Measurements from ENCODE around the gene RPS6KA5.

The RPS6KA5 gene

DNA sequence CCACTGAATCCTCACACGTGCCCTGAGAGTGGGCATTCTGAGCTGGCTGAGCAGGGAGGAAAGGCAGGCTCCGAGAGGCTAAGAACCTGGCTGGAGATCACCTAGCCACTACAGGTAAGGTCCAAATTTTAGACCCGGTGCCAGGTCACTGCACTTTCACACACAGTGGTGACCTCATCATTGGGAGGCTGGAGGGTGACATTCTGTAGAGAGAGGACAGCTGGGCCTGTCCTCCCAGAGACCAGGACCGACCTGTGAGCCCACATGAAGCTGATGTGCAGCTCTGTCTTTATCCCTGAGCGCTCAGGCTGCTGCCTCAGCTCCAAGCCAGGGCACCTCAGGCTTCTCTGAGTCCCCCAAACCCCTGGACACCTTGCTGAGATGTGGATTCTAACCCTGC is 248.3 kb downstream of the RPS6KA5 start:
- H3K27ac ChIP-seq = no peak overlapping the region
- TF ChIP-seq, protein P1, sequence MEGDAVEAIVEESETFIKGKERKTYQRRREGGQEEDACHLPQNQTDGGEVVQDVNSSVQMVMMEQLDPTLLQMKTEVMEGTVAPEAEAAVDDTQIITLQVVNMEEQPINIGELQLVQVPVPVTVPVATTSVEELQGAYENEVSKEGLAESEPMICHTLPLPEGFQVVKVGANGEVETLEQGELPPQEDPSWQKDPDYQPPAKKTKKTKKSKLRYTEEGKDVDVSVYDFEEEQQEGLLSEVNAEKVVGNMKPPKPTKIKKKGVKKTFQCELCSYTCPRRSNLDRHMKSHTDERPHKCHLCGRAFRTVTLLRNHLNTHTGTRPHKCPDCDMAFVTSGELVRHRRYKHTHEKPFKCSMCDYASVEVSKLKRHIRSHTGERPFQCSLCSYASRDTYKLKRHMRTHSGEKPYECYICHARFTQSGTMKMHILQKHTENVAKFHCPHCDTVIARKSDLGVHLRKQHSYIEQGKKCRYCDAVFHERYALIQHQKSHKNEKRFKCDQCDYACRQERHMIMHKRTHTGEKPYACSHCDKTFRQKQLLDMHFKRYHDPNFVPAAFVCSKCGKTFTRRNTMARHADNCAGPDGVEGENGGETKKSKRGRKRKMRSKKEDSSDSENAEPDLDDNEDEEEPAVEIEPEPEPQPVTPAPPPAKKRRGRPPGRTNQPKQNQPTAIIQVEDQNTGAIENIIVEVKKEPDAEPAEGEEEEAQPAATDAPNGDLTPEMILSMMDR (IDR thresholded peaks at IDR 0.05) = no peak
- no peak for TF ChIP-seq ZFX (IDR thresholded peaks at IDR 0.05; ENCODE audit: borderline replicate concordance)

DNA sequence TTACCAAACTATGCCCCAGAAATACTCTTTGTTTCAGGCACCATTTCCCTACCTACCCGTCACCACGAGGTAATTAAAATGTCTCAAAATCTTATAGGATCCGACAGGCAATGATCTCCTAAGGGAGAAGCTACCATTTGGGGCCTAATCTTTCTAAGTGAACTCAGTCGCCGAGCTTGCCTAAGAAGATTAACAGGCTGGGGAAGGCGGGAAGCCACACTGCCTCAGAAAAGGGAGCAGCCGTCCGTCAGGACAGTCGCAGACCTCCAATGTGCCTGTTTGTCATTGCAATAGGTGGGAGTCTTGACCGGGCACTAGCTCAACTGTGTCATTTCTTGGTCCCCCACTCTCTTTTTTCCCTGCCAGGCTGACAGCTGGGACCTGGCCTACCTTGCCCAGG is 248.8 kb downstream of the RPS6KA5 start:
- no peak overlapping the region for H3K27ac ChIP-seq
- TF ChIP-seq ZFX (IDR thresholded peaks at IDR 0.05; ENCODE audit: borderline replicate concordance) = no peak
- TF ChIP-seq, protein P1 (IDR thresholded peaks at IDR 0.05) = no peak

DNA sequence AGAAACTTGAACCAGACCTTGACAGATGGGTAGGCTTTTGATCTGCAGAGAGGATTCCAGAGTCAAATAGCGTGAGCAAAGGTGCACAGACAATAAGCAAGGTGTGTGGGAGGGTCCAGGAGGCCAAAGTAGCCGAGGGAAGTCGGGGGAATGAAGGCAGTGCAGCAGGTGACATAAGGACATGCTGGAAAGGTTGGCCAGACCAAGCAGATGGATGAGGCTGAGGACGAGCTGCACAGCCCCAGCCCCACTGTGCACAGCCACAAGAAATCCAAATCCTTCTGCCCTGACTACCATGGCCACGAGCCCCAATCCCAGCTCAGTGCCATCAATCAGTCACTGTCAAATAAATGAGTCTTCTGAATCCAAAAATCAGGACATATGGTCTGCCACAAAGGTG is 249.6 kb downstream of the RPS6KA5 start:
- TF ChIP-seq, protein P1 (IDR thresholded peaks at IDR 0.05) = no peak
- no peak for TF ChIP-seq ZFX (IDR thresholded peaks at IDR 0.05; ENCODE audit: borderline replicate concordance)
- H3K27ac ChIP-seq = no peak overlapping the region

DNA sequence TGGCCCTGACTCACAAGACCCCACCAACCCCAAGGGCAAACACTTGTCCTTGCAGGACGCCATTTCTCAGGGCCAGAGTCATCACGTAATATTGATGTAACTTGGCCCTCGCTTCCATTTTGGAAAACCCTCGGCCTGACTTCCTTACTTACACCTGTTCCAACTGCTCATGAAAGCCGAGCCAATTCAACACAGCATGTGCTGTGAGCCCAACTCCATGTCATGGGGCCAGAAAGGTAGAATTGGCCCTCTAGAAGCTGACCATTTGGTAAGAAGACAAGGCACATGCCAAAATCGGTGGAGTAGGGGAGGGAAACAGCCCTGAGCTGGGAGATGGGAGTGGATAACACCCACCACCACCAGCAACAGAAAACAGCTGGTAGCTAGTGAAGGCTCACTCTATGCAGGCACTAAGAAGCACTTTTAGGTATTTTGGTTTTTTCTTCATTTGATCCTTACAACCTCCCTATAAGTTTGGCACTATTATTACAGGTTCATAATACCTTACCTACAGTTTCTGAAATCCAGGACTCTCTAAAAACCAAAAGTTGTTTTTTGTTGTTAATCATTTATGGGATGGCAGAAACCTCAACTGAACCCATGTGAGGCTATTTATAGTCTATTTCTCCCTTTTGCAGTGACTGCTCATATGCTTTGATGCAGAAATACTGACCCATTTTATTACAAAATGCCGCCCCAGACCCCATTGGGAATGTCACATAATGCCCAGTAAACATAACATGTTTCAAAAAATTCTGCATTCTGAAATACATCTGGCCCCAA is 250.7 kb downstream of the RPS6KA5 start:
- TF ChIP-seq, protein P1 (IDR thresholded peaks at IDR 0.05) = no peak
- TF ChIP-seq ZFX (IDR thresholded peaks at IDR 0.05; ENCODE audit: borderline replicate concordance) = no peak
- H3K27ac ChIP-seq = no peak overlapping the region

DNA sequence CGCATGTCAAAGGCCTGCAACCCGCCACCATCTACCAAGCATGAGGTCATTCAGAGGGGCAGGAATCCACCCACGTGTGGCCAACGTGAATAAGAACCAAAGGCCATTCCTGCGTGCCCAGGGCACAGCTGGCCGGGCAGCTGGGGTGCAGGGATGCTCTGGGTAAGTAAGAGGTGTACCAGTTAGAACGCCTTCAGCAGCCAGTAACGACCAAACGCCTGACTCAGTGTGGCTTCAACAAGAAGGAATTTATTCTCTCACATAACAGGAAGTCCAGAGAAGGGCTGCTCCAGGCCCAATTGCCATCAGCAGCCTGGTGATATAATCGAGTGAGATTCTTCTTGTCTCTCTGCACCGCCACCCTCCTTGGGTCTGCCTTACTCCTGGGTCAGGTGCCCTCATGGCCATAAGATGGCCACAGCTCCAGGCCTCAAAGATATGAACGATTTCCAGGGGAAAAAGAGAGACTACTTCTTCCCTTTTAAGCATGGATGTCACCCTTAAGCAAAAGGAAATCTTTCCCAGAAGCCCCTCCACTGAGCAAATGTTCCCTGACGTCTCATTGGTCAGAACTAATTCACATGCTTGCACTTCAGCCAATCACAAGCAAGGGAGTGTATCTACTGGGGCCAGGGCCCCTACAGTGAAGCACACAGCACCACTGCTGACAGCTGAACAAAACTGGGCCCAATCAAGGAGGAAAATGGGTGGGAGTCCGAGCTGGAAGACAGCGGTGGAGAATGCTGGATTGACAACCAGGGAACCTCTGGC is 251.5 kb downstream of the RPS6KA5 start:
- TF ChIP-seq ZFX (IDR thresholded peaks at IDR 0.05; ENCODE audit: borderline replicate concordance) = no peak
- TF ChIP-seq, protein P1 (IDR thresholded peaks at IDR 0.05) = no peak
- H3K27ac ChIP-seq = no peak overlapping the region

DNA sequence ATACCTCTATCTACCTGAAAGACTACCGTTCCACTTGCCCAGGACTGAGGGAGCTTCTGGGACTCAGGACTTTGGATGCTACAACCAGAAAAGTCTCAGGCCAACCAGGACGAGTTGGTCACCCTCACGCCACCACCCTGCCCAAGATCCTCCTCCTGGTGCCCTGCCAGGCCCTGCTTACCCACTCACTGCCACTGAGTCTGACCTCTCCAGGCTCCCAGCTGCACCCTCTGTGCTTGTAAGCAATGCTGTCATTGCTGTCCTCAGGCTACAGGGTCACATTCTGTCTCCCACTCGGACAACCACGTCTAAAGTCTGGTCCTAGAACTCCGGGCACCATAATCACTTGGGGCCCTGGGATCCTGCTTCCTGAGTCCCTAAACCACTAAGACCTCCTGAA is 253.4 kb downstream of the RPS6KA5 start:
- TF ChIP-seq, protein P1 (IDR thresholded peaks at IDR 0.05) = no peak
- no peak for TF ChIP-seq ZFX (IDR thresholded peaks at IDR 0.05; ENCODE audit: borderline replicate concordance)
- H3K27ac ChIP-seq = no peak overlapping the region
